Keratinocyte (primary cell): ENCODE measurements around the gene CKAP2L. TPM values are rescaled to one million over a fixed set of nuclear protein-coding genes. Genes with fewer than 3 reads are reported as not detected.
A peak's percentile ranks its signal among the peaks of the same experiment; 100 is the strongest.

ENCODE experiments used
- DNase-seq: peaks from one replicate; pipeline ENCODE4 v3.0.0-alpha.2; 2011; ENCODE audit warnings: low read depth, missing footprints, low spot score
- FAIRE-seq: peaks from 2 replicates; lab custom pipeline; 2011; peaks lifted over from hg19 to GRCh38; lab: Jason Lieb, UNC
- H2AFZ ChIP-seq: 2 replicates; pipeline ENCODE4 v1.6.0; 2012; ENCODE audit warnings: low read length, control low read depth, inconsistent platforms; ENCODE audit not compliant: control insufficient read depth
- H3K27ac ChIP-seq: 2 replicates; pipeline ENCODE4 v1.5.1; 2011; ENCODE audit warnings: low read length; ENCODE audit not compliant: control insufficient read depth, insufficient read depth
- H3K27me3 ChIP-seq: 3 replicates; pipeline ENCODE4 v1.6.0; 2011; ENCODE audit warnings: low read length; ENCODE audit not compliant: control insufficient read depth, insufficient read depth; ENCODE audit errors: extremely low read depth
- H3K36me3 ChIP-seq, 2 experiments: 2 replicates in 1 of 2; 3 replicates in 1 of 2; pipeline ENCODE4 v1.5.1; 2011; ENCODE audit warnings: low read length in 2 of 2, mild to moderate bottlenecking in 1 of 2; ENCODE audit not compliant: control insufficient read depth in 2 of 2, insufficient read depth in 2 of 2; ENCODE audit errors: extremely low read depth in 1 of 2
- H3K4me1 ChIP-seq: 3 replicates; pipeline ENCODE4 v1.5.1; 2011; ENCODE audit warnings: low read length; ENCODE audit not compliant: control insufficient read depth, insufficient read depth; ENCODE audit errors: extremely low read depth
- H3K4me2 ChIP-seq: 3 replicates; pipeline ENCODE4 v1.6.0; 2011; ENCODE audit warnings: low read depth, low read length; ENCODE audit not compliant: control insufficient read depth, insufficient read depth; ENCODE audit errors: extremely low read depth
- H3K4me3 ChIP-seq, 3 experiments: fragments of 200-600 bp in 1 of 3; sonication (generic) in 1 of 3; 2 replicates in 2 of 3; 3 replicates in 1 of 3; pipeline ENCODE4 v1.5.1; 2011 to 2016; ENCODE audit warnings: low read length in 3 of 3, mild to moderate bottlenecking in 3 of 3, control low read depth in 2 of 3, inconsistent platforms in 1 of 3, low read depth in 1 of 3, mixed read lengths in 1 of 3, mixed run types in 1 of 3, moderate library complexity in 1 of 3; ENCODE audit not compliant: control insufficient read depth in 2 of 3, insufficient read depth in 2 of 3; ENCODE audit errors: extremely low read depth in 1 of 3
- H3K79me2 ChIP-seq: 2 replicates; pipeline ENCODE4 v1.6.0; 2012; ENCODE audit warnings: low read length; ENCODE audit not compliant: control insufficient read depth, insufficient read depth
- H3K9ac ChIP-seq: 3 replicates; pipeline ENCODE4 v1.6.0; 2011; ENCODE audit warnings: low read length; ENCODE audit not compliant: control insufficient read depth, insufficient read depth; ENCODE audit errors: extremely low read depth
- H3K9me1 ChIP-seq: 3 replicates; pipeline ENCODE4 v1.6.0; 2011; ENCODE audit warnings: low read length; ENCODE audit not compliant: control insufficient read depth, insufficient read depth; ENCODE audit errors: extremely low read depth
- H3K9me3 ChIP-seq: 2 replicates; pipeline ENCODE4 v1.5.1; 2012; ENCODE audit warnings: low read depth, low read length; ENCODE audit not compliant: control insufficient read depth
- H4K20me1 ChIP-seq: 3 replicates; pipeline ENCODE4 v1.6.0; 2011; ENCODE audit warnings: low read length; ENCODE audit not compliant: control insufficient read depth, insufficient read depth; ENCODE audit errors: extremely low read depth
- CTCF ChIP-seq, 3 experiments: IDR thresholded peaks in 1 of 3; conservative IDR thresholded peaks in 1 of 3; optimal IDR thresholded peaks in 1 of 3; 2 replicates in 2 of 3; 3 replicates in 1 of 3; pipeline versions ENCODE3 to v1.5.1; 2011; ENCODE audit warnings: low read length in 3 of 3, mild to moderate bottlenecking in 3 of 3, moderate library complexity in 2 of 3, control low read depth in 1 of 3, inconsistent platforms in 1 of 3; ENCODE audit not compliant: insufficient read depth in 2 of 3; ENCODE audit errors: extremely low read depth in 1 of 3
- EZH2 ChIP-seq: IDR thresholded peaks from one replicate; pipeline ENCODE4 v1.6.1; 2012; ENCODE audit warnings: inconsistent platforms, mild to moderate bottlenecking, low read length, moderate library complexity
- dilution Hi-C: fragments of 300-500 bp; cut with MboI; formaldehyde crosslinking; loops from one replicate; pipeline ENCODE4 v1.7.0; 2020; ENCODE audit warnings: low sequenced_read_pairs; ENCODE audit not compliant: extremely low pct_ligation_motif_present
- polyA plus RNA-seq, 5 experiments: library from polyadenylated mRNA; depleted of rRNA in 3 of 5; stranded (reverse) in 3 of 5; stranded (forward) in 1 of 5; unstranded in 1 of 5; fragments of >200 nt; gene quantifications; 1 replicate in 1 of 5; 2 replicates in 3 of 5; 3 replicates in 1 of 5; pipeline versions ENCODE4 v1.2.1 to v1.2.3, GENCODE V29; 2011 to 2012; ENCODE audit warnings: missing spikeins in 2 of 5, low read depth in 1 of 5, low replicate concordance in 1 of 5

The CKAP2L gene
- polyA plus RNA-seq, 1 donor (not counting 4 experiments of a cell fraction or from before 2014, with no cell fraction given), result 10.9 TPM

- H3K27ac ChIP-seq, result no peak overlapping the region
These were observed 14.5 kb downstream of the CKAP2L start for GRCh38 chr2:112749755-112750559.

DNA sequence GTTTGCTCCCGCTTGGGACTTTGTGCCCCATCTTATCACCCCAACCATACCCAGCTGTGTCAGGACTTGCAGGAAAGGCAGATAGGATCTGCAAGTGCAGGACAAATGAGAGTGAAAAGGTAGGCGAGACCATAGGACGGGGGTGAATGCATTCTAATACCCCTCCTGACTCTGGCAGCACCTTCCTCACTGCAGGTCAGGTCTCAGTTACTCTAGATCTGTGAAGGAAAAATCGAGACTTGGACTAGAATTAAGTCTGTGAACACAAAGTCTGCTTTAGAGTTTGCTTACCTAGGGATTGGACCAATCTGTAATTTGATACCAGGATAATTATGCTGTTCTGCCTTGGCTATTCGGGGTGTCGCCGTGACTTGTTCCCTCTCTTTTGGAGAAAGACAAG lies 23.9 kb downstream of the CKAP2L start:
- dilution Hi-C loops, result no loop called here
- TF ChIP-seq EZH2 (no peak), CTCF (optimal IDR thresholded peaks at IDR 0.05 in 1 of 3, IDR thresholded peaks at IDR 0.05 in 1 of 3, conservative IDR thresholded peaks at IDR 0.05 in 1 of 3; ENCODE audit: extremely low read depth in 1 of 3, insufficient read depth in 2 of 3, low read length in 3 of 3) (no peak)
- no peak for DNase-seq

More at GRCh38 chr2:112749755-112750559, 14.5 kb downstream of the CKAP2L start:
- Histone ChIP-seq H3K9me3 (no peaks in the 10 kb centered on the region), H4K20me1 (no peaks in the 10 kb centered on the region), H3K4me1 (peaks cover 4% of the 10 kb centered on the region), H3K27me3 (no peaks in the 10 kb centered on the region), H3K9me1 (no peaks in the 10 kb centered on the region), H2AFZ (no peak overlapping the region), H3K9ac (no peak overlapping the region), H3K36me3 (peaks cover 0 to 35% of the 10 kb centered on the region in 2 experiments), H3K79me2 (peaks cover 54% of the 10 kb centered on the region), H3K4me2 (no peak overlapping the region), H3K4me3 (no peak overlapping the region)
- no peak for DNase-seq
- FAIRE-seq, result peak; percentile 60
- no peak for TF ChIP-seq EZH2
- peak; percentile 94 to 98 (median 97) for TF ChIP-seq CTCF (optimal IDR thresholded peaks at IDR 0.05 in 1 of 3, IDR thresholded peaks at IDR 0.05 in 1 of 3, conservative IDR thresholded peaks at IDR 0.05 in 1 of 3; ENCODE audit: extremely low read depth in 1 of 3, insufficient read depth in 2 of 3, low read length in 3 of 3)
- dilution Hi-C loops, result no loop called here

More for the DNA sequence above, 23.9 kb downstream of the CKAP2L start:
- H3K27ac ChIP-seq, result no peak overlapping the region
- H3K36me3 ChIP-seq, result peaks cover 2 to 31% of the 10 kb centered on the region in 2 experiments
- H3K9ac ChIP-seq, result no peak overlapping the region
- peaks cover 12% of the 10 kb centered on the region for H3K4me1 ChIP-seq
- H3K4me2 ChIP-seq, result no peak overlapping the region
- no peaks in the 10 kb centered on the region for H3K27me3 ChIP-seq
- H3K4me3 ChIP-seq, result no peak overlapping the region
- H3K79me2 ChIP-seq, result no peaks in the 10 kb centered on the region
- no peaks in the 10 kb centered on the region for H3K9me3 ChIP-seq
- H2AFZ ChIP-seq, result peak overlapping the region; percentile 41
- H3K9me1 ChIP-seq, result no peaks in the 10 kb centered on the region
- FAIRE-seq, result no peak
- no peaks in the 10 kb centered on the region for H4K20me1 ChIP-seq
